Placental epithelial cell (primary cell): ENCODE data around the gene PAM16. TPM values are rescaled to one million over a fixed set of nuclear protein-coding genes. Genes with fewer than 3 reads are reported as not detected.

ENCODE experiments used
- total RNA-seq: library from RNA; depleted of rRNA; stranded (reverse); fragments of >200 nt; gene quantifications from 2 replicates; pipeline ENCODE4 v1.2.3, GENCODE V29; 2012

The PAM16 gene
- 14.9 and 26.5 TPM in 2 replicates for total RNA-seq

DNA sequence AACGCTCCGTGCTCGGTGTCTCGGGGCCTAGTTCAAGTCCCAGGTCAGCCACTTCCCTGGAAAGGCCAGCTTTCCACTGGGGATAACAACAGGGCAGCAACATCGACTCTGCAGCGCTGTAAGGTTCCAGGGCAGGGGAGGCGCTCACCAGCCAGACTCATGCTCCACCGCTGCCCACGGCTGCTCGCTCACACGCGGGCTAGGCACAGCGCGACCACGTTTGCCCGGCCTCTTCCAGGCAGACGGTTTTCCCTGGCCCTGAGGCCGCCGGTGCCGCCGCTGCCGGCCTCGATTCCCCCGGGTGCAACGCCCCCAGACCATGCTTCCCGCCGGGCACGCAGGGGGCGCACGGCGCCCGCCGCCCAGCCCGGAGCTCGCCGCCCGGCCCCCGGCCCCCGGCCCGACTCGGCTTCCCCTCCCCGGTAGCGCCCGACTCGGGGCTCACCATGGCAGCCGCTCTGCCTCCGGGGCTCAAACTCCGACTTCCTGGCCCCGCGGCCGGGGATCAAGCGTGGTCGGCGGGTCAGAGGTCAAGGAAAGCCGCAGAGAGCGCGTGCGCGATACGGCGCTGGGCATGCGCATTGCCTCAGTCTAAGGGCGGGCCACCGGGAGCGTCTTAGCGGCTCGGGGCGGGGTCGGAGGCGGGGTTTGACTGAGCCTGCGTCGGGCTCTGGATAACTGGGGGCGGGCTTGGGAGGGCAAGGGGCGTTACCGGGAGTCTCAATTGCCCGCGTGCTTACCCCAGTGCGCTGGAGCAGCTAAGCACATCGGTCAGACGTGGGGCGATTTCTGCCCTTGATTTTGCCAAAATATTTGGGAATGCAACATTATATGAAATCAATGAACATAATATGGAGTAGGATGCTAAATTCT, at the start of gene PAM16:
Gene PAM16 (minus strand): TSS at position 535 of the 873 bp plus-strand sequence. CDS start 87 bp downstream, at position 448.

DNA sequence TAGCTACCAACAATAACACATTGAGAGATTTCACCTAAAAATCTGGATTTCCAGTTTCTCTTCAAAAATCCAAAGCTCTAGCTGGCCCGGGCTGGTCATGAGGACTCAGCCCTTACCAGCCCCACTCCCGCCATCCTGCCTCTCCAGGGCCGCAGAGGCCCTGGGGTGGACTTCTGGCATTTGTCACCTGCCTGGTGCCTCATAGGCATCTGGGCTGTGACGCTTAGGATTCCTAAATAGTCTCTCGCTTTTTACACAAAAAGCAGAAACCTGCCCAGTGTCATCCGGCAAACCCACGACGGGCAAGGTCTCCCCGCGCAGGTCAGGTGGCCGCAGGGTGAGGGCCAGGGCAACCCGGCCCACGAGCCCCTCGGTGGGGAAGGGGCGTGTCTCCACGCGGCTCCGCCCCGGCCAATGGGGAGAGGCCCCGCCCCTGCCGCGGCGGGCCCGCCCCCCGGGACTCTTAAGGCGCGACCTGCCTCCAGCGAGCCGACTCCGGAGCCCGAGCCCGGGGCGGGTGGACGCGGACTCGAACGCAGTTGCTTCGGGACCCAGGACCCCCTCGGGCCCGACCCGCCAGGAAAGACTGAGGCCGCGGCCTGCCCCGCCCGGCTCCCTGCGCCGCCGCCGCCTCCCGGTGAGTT, 20.4 kb upstream of the PAM16 start, which contains the start of gene VASN:
Gene VASN (plus strand): TSS at position 492 of the 644 bp plus-strand sequence. CDS start 9,030 bp downstream, outside the sequence.

DNA sequence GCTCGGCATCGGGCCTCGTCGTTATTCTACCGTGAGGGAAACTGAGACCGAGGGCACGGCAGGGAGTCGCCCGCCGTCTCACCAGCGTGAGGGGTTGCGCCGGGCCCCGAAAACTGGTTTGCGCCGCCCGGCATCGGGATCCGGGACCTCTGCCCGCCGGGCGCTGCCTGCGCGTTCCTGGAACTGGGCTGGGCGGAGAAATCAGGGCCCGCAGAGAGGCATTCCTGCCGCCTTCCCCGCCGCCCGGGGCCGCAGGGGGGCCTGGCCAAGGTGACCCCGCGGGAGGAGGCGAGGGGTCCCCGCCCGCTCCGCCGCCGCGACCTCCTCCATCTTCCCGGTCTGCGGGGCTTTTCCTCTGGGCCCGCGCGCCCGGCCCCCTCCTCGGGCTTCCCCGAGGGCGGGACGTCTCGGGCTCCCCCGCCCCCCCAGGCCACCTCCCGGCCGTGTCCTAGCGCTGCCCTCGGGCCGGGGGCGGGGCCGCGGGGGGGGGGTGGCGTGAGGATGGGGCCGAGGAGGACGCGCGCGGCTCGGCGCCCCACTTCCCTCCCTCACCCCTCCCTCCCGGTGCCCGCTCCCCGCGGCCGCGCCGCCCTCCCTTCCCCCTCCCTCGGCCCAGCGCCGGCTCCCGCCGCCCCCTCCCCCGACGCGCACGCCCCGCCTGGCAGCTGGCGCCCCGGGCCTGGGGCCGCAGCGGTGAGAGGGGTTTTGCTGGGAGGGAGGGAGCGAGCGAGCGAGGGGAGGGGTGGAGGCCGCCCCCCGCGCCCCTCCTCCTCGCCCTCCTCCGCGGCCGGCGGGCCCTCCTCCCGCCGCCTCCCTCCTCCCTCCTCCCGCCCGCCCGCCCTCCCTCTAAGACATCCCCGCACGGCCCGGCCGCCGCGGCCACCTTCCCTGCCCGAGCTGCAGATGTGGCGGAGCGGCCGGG, 35.7 kb downstream of the PAM16 start, which contains the start of gene GLIS2:
Gene GLIS2 (plus strand): TSS at position 882 of the 922 bp plus-strand sequence. CDS start 16,214 bp downstream, outside the sequence.

Other genes starting within 250 kb of the PAM16 start
- gene ADCY9, start 234.9 kb downstream of the PAM16 start, total RNA-seq: 23.9 and 34.6 TPM in 2 replicates
- not detected in 2 replicates for gene SRL, start 109.2 kb downstream of the PAM16 start, total RNA-seq
- 2.8 and 5.9 TPM in 2 replicates for gene TFAP4, start 78.3 kb downstream of the PAM16 start, total RNA-seq
- gene GLIS2, start 35.3 kb downstream of the PAM16 start, total RNA-seq: 1.5 and 2.0 TPM in 2 replicates
- 28.7 and 35.4 TPM in 2 replicates for gene VASN, start 20.5 kb upstream of the PAM16 start, total RNA-seq
- 11.8 and 19.8 TPM in 2 replicates for gene CORO7, start 65.3 kb upstream of the PAM16 start, total RNA-seq
- gene DNAJA3, start 74.5 kb upstream of the PAM16 start, total RNA-seq: 24.3 and 35.2 TPM in 2 replicates
- 132 and 137 TPM in 2 replicates for gene NMRAL1, start 123.3 kb upstream of the PAM16 start, total RNA-seq
- gene HMOX2, start 125.1 kb upstream of the PAM16 start, total RNA-seq: 46.7 and 86.8 TPM in 2 replicates
- 13.7 TPM in 2 replicates for gene CDIP1, start 187.5 kb upstream of the PAM16 start, total RNA-seq
- gene C16orf96, start 205.0 kb upstream of the PAM16 start, total RNA-seq: 0.39 TPM in 1 of 2 replicates, not detected in the other